RPMI7951 (cell line): ENCODE measurements around the gene LRRN1. TPM values are rescaled to one million over a fixed set of nuclear protein-coding genes. Genes with fewer than 3 reads are reported as not detected.

Experiments used
- DNase-seq: peaks from one replicate; pipeline ENCODE4 v3.0.0-alpha.2; 2012; ENCODE audit warnings: low read depth
- total RNA-seq: library from RNA; depleted of rRNA; stranded (reverse); fragments of >200 nt; shearing (Covaris generic); gene quantifications from 2 replicates; pipeline ENCODE4 v1.2.3, GENCODE V29; 2014; rRNA removed

Gene LRRN1
- total RNA-seq, result not detected in 2 replicates

DNA sequence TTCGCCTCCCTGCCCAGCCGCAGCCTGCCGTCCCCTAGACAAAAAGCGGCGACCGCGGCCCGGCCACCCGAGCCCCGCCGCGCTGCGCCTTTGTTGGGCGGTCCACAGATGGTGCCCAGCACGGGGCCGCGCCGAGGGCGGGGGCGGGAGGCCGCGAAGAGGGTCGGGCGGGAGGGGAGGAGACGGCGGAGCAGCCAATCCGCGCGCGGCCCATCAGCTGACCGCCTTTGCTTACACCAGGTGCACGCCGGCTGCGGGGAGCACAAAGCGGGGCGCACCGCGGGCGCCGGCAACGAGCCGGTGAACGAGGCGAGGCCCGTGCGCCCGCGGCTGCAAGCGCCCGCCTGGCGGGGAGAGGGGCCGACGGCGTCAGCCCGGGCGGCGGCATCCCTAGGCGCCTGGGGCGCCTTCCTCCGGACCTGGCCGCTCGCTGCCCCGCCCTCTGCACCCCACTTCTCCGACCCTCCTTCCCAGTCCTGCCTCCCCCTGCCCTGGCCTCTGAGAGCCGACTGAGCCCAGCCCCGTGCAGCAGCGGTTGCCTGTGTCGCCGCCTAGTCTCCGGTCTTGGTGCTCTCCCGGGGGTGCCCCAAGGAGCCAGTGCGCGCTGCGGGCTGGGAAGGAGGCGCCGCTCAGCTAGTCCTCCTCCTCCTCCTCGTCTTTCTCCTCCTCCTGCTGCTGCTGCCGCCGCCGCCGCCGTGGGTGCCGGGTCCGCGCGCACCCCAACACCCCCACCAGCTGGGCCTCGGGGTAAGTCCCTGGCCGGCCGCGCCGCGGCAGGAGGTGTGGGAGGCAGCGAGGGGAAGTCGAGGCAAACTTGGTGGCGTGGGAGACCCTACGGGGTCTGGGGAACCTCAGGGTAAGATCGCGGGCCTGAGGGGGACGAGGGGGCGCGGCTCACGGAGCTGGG, at the start of gene LRRN1:
Gene LRRN1, plus strand, starts transcription at position 259 of the 907 bp plus-strand sequence. CDS start 45,211 bp downstream, outside the sequence.
- no peak for DNase-seq

DNA sequence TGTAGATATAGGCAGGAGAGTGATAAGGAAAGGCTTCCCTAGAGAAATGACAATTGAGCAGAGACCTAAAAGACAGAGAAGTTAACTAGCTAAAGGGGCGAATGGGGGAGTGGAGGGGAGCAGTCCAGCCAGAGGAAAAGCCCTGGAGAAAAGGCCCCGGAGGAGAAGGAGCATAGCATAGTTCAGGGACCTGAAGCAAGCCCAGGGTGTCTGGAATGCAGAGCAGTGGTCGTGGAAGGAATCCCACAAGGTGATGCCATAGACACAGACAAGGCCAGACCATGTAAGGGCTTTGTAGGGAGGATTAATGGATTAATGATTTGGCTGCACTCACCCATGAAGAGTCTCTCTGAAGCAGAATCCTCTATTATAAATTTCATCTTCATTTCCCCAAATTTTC, 45.8 kb upstream of the LRRN1 start:
- no peak for DNase-seq

DNA sequence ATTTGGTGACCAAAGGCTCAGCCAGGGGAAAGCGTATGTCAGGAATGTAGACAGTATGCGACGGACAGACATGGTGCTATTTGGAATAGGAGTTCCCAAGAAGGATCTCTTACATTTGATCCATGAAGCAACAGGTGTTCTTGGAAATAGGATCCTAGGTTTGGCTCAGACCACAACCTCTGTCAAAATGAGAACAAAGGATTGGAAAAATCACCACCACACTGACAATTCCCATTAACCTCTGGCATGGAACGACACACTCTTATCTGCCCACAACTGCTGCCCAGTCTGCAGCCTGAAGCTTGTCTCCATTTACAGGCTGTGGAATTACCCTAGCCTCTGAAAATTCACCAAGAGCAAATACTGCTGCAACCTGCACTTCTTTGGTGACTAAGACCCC, 33.6 kb upstream of the LRRN1 start:
- no peak for DNase-seq

DNA sequence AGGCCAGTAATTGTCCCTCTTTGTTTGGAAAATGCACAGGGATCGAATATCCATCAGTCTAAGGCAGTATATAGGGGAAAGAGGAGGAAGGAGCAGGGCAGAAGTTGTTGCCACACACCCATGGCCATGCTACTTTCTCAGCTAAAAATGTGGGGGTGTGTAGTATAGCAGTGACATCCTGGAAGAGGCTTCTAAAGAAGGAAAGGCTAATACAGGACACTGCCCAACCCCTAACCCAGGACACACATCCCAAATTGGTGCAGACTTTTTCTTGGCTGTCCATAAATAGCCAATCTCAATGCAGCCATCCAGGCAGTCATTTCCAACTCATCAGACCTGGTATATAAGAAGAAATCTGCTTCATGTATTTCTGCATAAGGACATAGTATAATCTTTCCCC, 33.1 kb upstream of the LRRN1 start:
- DNase-seq, result no peak

DNA sequence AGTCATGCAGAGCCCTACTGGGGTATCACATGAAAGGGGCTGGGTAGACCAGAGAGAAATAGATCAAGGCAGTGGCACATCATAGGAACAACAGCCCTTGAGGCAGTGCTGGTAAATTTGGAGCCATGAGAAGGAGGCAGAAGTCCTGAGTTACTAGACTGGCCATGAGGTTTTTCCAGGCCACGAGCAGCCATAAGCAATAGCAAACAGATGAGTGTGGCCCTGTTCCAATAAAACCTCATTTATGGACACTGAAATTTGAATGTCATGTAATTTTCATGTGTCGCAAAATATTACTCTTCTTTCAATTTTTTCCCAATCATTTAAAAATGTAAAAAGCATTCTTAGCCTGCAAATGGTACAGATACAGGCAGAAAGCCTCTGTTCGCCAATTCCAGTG, 28.1 kb upstream of the LRRN1 start:
- no peak for DNase-seq

DNA sequence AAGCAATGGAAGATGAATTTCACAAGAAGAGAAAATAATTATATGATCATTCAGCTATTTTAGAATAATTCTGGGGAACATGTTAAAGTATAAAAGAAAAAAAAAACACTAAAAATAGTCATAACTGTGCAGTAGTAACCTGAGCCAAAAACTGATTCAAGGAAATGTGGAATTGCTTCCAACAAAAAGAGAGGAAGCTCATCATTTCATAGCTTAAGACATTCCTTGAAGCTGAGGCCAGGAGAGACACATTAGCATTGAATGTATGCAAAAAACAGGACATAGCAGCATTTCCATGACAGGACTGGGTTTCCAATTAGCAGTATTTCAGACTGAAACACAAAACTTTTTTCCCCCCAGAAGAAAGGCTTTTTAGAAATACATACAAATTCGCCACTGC, 27.7 kb upstream of the LRRN1 start:
- no peak for DNase-seq

DNA sequence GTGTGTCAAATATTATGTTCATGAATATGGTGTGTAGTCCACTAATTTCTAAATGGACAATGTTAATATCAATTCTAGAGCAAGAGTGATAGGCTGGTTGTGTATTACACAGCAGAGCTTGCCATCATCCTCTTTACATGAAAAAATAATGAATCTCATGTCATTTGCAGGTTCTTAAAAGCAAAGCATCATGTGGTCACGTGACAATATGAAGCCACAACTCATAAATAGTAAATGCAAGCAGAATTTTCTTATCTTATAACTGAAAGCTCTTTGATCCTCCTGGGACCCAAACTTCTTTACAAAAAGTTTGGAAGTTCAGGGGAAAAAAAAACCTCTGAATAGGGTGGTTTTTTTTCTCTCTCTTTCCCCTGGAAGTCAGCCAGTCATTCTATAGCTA, 26.9 kb upstream of the LRRN1 start:
- no peak for DNase-seq

DNA sequence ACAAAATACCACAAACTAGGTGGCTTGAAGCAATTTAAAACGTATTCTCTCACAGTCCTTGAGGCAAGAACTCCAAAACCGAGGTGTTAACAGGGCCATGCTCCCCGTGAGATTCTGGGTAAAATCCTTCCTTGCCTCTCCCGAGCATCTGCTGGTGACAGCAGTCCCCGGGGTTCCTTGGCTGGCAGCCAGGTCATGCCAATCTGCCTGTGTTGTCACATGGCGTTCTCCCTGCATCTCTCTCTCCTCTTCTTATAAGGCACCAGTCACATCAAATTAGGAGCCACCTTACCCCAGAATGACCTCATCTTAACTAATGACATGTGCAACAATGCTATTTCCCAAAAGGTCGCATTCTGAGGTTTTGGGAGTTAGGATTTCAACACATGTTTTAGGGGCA, 26.3 kb upstream of the LRRN1 start:
- no peak for DNase-seq

DNA sequence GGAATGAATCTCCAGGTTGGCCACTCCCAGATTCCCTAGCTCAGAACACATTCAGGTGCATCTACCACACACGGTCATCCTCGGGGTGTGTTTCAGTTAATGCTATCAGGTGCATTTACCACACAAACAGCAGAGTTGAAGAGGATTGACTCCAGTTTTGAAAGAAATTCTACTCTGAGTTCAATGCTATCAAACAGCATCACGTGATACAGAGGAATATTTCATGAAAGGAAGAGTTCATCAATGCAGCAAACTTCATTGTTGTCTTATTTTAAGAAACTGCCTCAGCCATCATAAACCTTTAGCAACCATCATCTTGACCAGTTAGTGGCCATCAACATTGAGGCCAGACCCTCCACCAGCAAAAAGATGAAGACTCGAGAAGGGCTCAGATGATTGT, 22.6 kb upstream of the LRRN1 start:
- DNase-seq, result no peak

DNA sequence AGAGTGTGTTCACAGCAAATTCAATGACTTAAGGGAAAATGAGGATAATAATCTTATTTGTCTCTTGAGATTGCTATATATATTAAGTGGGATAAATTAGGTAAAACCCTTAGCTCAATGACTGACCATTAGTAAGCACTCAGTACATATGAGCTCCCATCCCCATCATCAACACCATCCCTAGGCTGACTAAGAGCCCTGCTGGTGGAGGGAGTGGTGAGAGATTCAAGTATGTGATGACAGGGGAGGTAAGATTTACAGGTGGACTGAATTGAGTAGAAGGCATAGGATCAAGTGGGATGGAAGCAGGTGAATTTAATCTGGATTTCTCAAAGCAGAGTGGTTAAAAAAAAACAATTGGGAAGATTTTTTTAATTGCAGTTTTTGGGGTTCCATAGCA, 21.0 kb upstream of the LRRN1 start:
- no peak for DNase-seq

DNA sequence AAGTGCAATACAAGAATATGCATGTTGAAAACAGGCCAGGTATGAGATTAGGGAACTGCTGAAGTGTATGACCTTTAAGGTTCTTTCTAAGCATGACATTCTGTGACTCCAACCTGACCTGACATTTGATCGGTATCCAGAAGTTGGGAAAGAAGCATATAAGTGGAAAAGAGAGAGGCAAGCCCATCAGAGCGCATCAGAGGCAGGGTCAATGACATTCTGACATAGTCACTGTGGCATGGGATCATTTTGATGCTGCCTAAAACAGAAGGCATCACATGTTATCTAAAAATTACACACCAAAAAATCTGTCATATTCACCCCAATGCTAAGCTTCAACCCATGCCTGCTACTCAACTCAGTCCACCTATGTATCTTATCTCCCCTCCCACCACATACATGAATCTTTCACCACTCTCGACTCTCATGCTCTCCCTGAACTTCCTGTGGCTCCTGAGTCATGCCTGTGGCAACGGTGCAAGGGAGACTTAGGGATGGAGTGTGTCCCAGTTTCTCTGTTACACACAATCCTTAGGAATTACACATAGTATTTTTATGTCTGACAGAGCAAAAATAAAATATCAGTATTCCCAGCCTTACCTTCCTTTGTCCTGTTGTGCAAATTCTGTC, 20.5 kb upstream of the LRRN1 start:
- no peak for DNase-seq

DNA sequence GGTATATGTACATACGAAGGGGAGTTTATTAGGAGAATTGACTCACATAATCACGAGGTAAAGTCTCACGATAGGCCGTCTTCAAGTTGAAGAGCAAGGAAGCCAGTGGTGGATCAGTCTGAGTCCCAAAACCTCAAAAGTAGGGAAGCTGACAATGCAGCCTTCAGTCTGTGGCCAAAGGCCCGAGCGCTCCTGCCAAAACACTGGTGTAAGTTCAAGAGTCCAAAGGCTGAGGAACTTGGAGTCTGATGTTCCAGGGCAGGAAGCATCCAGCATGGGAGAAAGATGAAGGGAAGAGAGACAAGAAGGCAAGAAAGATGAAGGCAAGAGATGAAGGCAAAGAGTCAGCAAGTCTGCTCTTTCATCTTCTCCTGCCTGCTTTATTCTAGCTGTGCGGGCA, 16.8 kb upstream of the LRRN1 start:
- DNase-seq, result no peak

DNA sequence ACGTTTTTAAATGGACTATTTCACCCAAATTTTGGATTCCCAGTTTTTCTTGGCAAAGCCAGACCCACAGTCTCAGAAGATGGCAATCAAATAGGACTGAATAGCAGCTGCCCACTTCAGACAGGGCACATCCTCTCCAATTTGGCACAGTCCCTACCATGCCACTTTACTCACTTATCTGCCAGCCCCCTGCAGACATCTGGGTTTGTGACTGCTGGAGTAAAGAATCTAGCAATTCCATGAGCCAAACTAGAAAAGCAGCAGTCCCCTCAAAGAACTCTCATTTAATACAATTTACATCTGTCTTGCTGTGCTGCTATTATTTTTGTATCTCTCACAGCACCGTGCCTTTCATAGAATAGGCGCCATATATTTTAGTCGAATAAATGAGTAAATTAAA, 16.0 kb upstream of the LRRN1 start:
- no peak for DNase-seq

DNA sequence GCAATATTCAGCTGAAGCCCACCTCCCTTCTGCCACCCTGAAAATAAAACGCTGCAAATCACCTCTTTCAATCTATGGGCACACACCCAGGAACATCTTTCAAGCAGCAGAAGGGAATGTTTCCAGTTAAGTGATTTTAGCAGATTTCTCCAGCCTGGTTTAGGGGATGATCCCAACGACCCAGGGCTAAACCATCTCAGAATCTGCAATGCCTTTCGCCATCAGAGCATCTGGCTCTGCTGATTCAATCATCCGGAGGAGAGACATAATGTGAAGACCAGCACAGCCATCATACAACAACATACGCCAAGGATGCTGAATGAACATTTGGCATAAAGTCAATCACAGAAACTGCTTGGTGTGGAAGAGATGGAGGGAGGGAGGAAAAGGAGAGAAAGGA, 15.5 kb upstream of the LRRN1 start:
- no peak for DNase-seq

DNA sequence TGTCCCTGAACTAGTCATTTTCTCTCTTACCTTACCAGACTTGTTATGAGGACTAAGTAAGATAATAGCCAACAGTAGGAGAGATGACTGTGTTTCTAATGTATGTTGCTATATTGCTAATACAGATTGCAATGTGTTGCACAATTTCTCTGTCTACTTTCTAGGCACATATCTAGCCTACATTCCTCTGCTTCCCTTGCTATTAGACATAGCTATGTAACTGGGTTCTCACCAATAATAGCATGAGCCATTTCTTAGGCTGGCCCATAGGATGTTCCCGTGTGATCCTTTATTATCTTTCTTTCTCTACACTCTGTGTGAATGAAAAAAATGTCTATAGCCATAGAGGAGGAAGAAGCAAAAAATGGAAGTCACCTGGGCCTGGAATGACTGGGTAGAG, 6.8 kb upstream of the LRRN1 start:
- DNase-seq, result no peak

DNA sequence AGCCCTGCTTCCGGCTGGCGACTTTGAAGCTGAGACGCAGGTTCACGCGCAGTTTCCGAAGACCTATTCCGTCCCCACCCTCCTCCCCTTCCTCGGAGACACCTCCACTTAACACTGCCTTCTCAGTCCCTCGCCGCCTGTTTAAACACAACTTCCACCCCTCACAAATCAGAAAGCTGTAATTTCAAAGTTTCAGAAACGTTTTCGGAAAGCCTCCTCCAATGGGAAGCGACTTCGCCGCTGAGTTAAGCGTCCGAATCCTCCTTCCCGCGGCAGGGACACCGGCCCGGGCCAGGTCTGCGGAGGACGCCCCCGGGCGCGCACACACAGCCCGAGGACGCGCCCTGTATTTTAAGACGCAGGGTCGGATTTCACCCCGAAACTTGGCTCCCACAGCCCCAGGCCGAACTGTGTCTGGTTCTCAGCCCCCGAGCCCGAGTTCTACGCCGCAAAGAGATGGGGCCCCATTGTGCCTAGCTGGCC, 559 bp upstream of the LRRN1 start:
- DNase-seq, result no peak

DNA sequence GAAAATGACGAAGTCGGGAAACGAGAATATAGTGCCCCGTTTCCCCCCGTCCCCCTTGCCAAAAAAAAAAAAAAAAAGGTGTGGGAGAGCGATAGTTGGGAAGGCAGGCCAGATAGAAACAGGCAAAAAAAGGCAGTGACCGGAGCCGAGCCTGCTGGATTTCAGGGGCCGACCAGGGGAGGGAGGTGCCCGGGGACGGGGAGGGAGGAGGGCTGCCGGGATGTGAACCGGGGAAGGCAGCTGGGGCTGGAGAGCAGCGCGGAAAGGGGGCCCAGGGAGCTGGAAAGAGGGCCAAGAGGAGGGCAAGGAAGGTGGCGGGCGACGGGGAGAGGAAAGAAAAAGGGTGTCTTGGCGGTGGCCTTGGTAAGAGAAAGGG, 837 bp downstream of the LRRN1 start:
- no peak for DNase-seq

DNA sequence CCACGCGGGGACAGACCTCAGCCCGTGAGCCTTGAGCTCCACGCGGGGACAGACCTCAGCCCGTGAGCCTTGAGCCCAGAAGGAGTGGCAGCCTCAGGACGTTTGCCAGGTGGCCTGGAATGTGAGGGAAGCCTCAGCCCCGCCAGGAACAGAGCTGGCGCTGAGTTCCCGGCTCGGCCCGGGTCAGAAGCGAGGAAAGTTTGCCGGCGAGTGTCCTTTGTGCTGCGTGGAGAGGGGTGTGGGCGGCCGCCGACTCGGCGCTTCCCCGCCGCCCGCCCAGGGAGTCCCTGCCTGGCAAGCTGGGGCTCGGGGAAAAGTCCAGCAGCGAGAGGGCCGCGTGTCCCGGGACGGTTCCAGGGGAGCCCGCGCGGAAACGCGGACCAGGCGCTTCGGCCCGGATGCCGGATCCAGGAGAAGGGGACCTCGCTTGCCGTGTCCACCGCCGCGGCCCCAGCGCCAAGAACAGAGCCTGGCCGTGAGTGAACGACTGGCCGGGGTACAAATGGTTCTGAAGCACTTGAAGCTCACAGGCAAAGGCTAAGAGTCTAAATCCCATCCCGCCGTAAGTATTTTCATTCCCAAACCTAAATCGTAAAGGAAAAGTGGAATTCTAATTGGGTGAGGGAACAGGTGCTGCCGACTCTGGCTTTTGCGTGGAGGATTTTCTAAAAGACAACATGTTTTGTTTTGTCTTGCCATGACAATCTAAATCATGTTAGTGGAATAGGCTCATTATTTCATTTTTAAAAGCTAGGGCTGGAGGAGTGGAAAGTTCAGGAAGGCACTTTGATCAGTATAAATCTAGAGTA, 1.7 kb downstream of the LRRN1 start:
- no peak for DNase-seq

DNA sequence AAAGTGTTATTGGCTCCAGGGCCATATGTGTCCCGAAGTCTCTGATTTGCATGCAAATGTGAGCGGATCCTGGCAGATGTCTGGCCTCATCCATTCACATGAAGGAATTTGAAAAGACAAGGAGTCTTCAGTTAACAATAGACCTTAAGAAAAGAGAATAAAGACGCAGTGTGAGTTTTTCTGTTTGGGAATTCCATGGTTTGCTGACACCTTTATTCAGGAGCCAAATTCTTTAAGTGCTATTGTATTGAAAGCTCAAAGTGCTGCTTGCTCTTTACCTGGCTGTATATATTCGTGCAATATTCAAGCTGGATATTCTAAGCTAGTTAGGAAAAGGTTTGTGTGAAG, 2.2 kb downstream of the LRRN1 start:
- no peak for DNase-seq

DNA sequence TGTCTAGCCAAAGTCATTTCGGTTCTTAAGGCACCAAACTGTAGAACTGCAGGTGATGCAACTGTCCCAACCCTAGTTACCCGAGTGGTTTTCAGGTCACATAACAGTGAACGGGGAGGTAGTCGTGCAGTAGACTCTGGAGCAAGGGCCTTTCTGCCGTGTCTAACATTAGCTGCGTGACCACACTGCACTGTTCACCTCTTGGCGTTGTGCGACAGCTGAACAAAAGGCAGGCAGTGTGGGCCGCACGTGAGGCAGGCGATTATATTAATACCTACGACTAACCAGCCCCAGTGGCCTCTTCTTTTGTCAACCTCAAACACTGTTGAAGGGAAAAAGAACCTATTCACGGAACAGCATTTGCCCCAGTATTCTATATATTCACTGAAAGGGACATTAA, 2.8 kb downstream of the LRRN1 start:
- no peak for DNase-seq

DNA sequence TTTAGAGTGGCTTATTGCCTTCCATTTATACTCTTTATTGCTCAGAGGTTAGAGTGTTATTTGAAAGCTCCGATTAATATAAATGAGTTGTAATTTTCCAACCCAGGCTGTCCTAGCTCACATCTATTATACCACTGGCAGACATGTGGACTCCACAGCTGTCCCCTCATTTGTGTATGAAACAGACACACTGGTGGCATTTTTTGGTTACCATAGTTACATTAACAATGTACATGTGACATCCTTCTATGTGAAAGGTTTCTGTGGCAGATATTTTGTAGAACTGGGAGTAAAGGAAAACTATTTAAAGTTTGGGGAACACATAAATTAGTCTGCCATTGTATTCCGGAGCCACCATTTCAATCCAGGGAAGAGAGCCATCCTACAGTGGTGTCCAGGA, 5.3 kb downstream of the LRRN1 start:
- no peak for DNase-seq

DNA sequence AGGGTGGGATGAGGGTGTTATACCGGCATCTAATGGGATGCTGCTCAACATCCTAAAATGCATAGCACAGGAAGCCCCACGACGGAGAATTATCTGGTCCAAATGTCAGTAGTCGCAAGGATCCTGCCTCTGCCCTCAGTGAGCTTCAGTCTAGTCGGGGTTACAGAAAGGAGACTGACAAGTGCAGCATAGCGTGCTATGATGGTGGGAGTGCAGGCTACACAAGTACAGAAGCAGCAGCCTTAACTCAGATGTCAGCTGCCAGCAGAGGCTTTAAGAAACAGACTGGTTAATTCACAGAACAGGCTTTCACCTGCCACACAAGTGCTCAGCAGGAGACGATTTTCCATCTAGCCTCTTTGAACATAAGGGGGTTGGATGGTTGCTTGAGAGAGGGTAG, 6.9 kb downstream of the LRRN1 start:
- DNase-seq, result no peak

DNA sequence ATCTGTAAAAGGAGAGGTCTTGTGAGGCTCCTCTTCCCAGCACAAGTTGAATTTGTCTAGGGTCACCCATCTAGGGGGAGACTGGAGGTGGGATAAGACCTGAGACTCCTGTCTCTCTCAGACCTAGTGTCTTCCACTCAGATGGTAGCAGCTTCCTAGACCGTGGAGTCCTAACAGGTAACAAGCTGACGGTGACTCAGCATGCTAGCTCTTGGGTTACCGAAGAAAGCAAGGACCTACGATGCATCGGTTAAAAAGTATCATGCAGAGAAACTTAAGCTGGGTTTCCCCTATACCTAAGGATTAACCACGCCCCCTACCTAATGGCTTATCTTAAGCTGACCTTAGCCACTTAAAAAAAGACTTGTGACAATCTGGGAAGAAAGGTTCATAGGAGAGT, 7.6 kb downstream of the LRRN1 start:
- DNase-seq, result no peak
